Endothelial cell of umbilical vein (primary cell): Measurements from ENCODE around the gene SLC22A4.

Source experiments
- CTCF ChIP-seq, 2 donors: IDR thresholded peaks; 1 replicate in 1 of 2; 2 replicates in 1 of 2; pipeline ENCODE4 v1.5.1; 2011; ENCODE audit warnings: low read length in 2 of 2, mild to moderate bottlenecking in 2 of 2, moderate library complexity in 2 of 2, control low read depth in 1 of 2, inconsistent platforms in 1 of 2, low read depth in 1 of 2; ENCODE audit not compliant: insufficient read depth in 1 of 2; ENCODE audit errors: extremely low read depth in 1 of 2
- EZH2 ChIP-seq: IDR thresholded peaks from 2 replicates; pipeline ENCODE4 v1.6.1; 2012; ENCODE audit warnings: borderline replicate concordance, low read depth, mild to moderate bottlenecking, moderate library complexity, low read length, inconsistent platforms; ENCODE audit not compliant: severe bottlenecking
- POLR2A ChIP-seq: IDR thresholded peaks from 2 replicates; pipeline ENCODE4 v1.6.1; 2012; ENCODE audit warnings: low read depth, mild to moderate bottlenecking, control low read depth, low read length
- POLR2AphosphoS5 ChIP-seq: IDR thresholded peaks from 2 replicates; pipeline ENCODE4 v1.6.1; 2012; ENCODE audit warnings: low read depth, mild to moderate bottlenecking, control low read depth, low read length, moderate library complexity; ENCODE audit not compliant: insufficient read depth

- no peak for TF ChIP-seq EZH2
- no peak for TF ChIP-seq POLR2AphosphoS5
- no peak for TF ChIP-seq CTCF (IDR thresholded peaks at IDR 0.05; ENCODE audit: extremely low read depth in 1 of 2, insufficient read depth in 1 of 2, low read depth in 1 of 2, low read length in 2 of 2)
- TF ChIP-seq POLR2A: no peak
Measured at GRCh38 chr5:132273631-132274030, 20.6 kb upstream of the SLC22A4 start.
